Measurements from ENCODE around the gene ELANE.

ELANE gene

GRCh38 chr19:884420-885211 is 32.5 kb downstream of the ELANE start:
- Histone ChIP-seq H3K27me3 (ENCODE audit: insufficient read depth, poor library complexity, severe bottlenecking) (no peaks in the 10 kb centered on the region), H3K36me3 (ENCODE audit: low read depth) (peaks cover 39% of the 10 kb centered on the region), H3K4me1 (ENCODE audit: insufficient read depth, poor library complexity, severe bottlenecking) (no peaks in the 10 kb centered on the region), H3K9me3 (ENCODE audit: severe bottlenecking) (no peaks in the 10 kb centered on the region), H3K4me3 (ENCODE audit: severe bottlenecking) (no peak overlapping the region), H3K27ac (ENCODE audit: poor library complexity, severe bottlenecking) (no peak overlapping the region)
- DNase-seq (ENCODE audit: low spot score) = no peak
- no peak for ATAC-seq (ENCODE audit: low read depth)
- no peak for TF ChIP-seq CTCF (IDR thresholded peaks at IDR 0.05; ENCODE audit: poor library complexity, severe bottlenecking)

GRCh38 chr19:885536-886224 is 33.6 kb downstream of the ELANE start:
- ATAC-seq (ENCODE audit: low read depth) (no peak), DNase-seq (ENCODE audit: low spot score) (no peak)
- H3K27me3 ChIP-seq (ENCODE audit: insufficient read depth, poor library complexity, severe bottlenecking) = no peaks in the 10 kb centered on the region
- peaks cover 46% of the 10 kb centered on the region for H3K36me3 ChIP-seq (ENCODE audit: low read depth)
- no peaks in the 10 kb centered on the region for H3K9me3 ChIP-seq (ENCODE audit: severe bottlenecking)
- H3K4me3 ChIP-seq (ENCODE audit: severe bottlenecking) = no peak overlapping the region
- H3K4me1 ChIP-seq (ENCODE audit: insufficient read depth, poor library complexity, severe bottlenecking) = no peaks in the 10 kb centered on the region
- no peak for TF ChIP-seq CTCF (IDR thresholded peaks at IDR 0.05; ENCODE audit: poor library complexity, severe bottlenecking)
- H3K27ac ChIP-seq (ENCODE audit: poor library complexity, severe bottlenecking) = no peak overlapping the region

GRCh38 chr19:887072-887471 is 35.0 kb downstream of the ELANE start:
- no peak overlapping the region for H3K27ac ChIP-seq (ENCODE audit: poor library complexity, severe bottlenecking)

GRCh38 chr19:887599-887998 is 35.5 kb downstream of the ELANE start:
- TF ChIP-seq CTCF (IDR thresholded peaks at IDR 0.05; ENCODE audit: poor library complexity, severe bottlenecking) = no peak
- ATAC-seq (ENCODE audit: low read depth) (no peak), DNase-seq (ENCODE audit: low spot score) (no peak)
- Histone ChIP-seq H3K36me3 (ENCODE audit: low read depth) (peaks cover 32% of the 10 kb centered on the region), H3K4me1 (ENCODE audit: insufficient read depth, poor library complexity, severe bottlenecking) (no peaks in the 10 kb centered on the region), H3K9me3 (ENCODE audit: severe bottlenecking) (no peaks in the 10 kb centered on the region), H3K4me3 (ENCODE audit: severe bottlenecking) (no peak overlapping the region), H3K27ac (ENCODE audit: poor library complexity, severe bottlenecking) (no peak overlapping the region), H3K27me3 (ENCODE audit: insufficient read depth, poor library complexity, severe bottlenecking) (no peaks in the 10 kb centered on the region)

More at GRCh38 chr19:887072-887471, 35.0 kb downstream of the ELANE start:
- no peak for DNase-seq (ENCODE audit: low spot score)
- Histone ChIP-seq H3K4me3 (ENCODE audit: severe bottlenecking) (no peak overlapping the region), H3K36me3 (ENCODE audit: low read depth) (peaks cover 37% of the 10 kb centered on the region), H3K27me3 (ENCODE audit: insufficient read depth, poor library complexity, severe bottlenecking) (no peaks in the 10 kb centered on the region), H3K9me3 (ENCODE audit: severe bottlenecking) (no peaks in the 10 kb centered on the region), H3K4me1 (ENCODE audit: insufficient read depth, poor library complexity, severe bottlenecking) (no peaks in the 10 kb centered on the region)
- no peak for TF ChIP-seq CTCF (IDR thresholded peaks at IDR 0.05; ENCODE audit: poor library complexity, severe bottlenecking)
- no peak for ATAC-seq (ENCODE audit: low read depth)
